HG02642 (cell line): ENCODE results near the gene TMPRSS13.
"Not testable (repeated sequence)": the region's sequence is repeated elsewhere in the genome, so short reads cannot be mapped to it uniquely, and the experiment has no call there.

Experiments used
- ATAC-seq: cut with Tn5 transposase; IDR thresholded peaks from one replicate; pipeline ENCODE4 v1.9.1; 2021; ENCODE audit warnings: mild to moderate bottlenecking; ENCODE audit not compliant: unreplicated experiment, poor library complexity

The TMPRSS13 gene

GRCh38 chr11:117929142-117929915 lies at the start of gene TMPRSS13:
Gene TMPRSS13 (minus strand): TSS chr11:117929402. CDS start chr11:117929307, 95 bp downstream.
- ATAC-seq = no peak

GRCh38 chr11:117978991-117979390 lies 49.8 kb upstream of the TMPRSS13 start:
- ATAC-seq = no peak

- not testable (repeated sequence) for ATAC-seq
These were observed 49.2 kb upstream of the TMPRSS13 start for GRCh38 chr11:117978291-117978910.

GRCh38 chr11:117977612-117978264 lies 48.5 kb upstream of the TMPRSS13 start:
- not testable (repeated sequence) for ATAC-seq

- ATAC-seq = no peak
These were observed 47.8 kb upstream of the TMPRSS13 start for GRCh38 chr11:117977029-117977428.

- ATAC-seq = no peak
These were observed 47.2 kb upstream of the TMPRSS13 start for GRCh38 chr11:117976445-117976844.

- ATAC-seq = no peak
These were observed 44.3 kb upstream of the TMPRSS13 start for GRCh38 chr11:117973503-117973860.

GRCh38 chr11:117972629-117973502 lies 43.7 kb upstream of the TMPRSS13 start:
- no peak for ATAC-seq

- ATAC-seq = no peak
These were observed 42.8 kb upstream of the TMPRSS13 start for GRCh38 chr11:117972044-117972443.

GRCh38 chr11:117970400-117971024 lies 41.3 kb upstream of the TMPRSS13 start:
- no peak for ATAC-seq

GRCh38 chr11:117969160-117969991 lies 40.2 kb upstream of the TMPRSS13 start:
- ATAC-seq = no peak

GRCh38 chr11:117966908-117967307 lies 37.7 kb upstream of the TMPRSS13 start:
- no peak for ATAC-seq

- ATAC-seq = no peak
These were observed 33.6 kb upstream of the TMPRSS13 start for GRCh38 chr11:117962826-117963225.

- ATAC-seq = no peak
These were observed 32.7 kb upstream of the TMPRSS13 start for GRCh38 chr11:117961896-117962295.

- no peak for ATAC-seq
These were observed 31.2 kb upstream of the TMPRSS13 start for GRCh38 chr11:117960406-117960805.

- no peak for ATAC-seq
These were observed 30.4 kb upstream of the TMPRSS13 start for GRCh38 chr11:117959438-117960149.

GRCh38 chr11:117958949-117959348 lies 29.7 kb upstream of the TMPRSS13 start:
- ATAC-seq = no peak

- ATAC-seq = no peak
These were observed 23.9 kb upstream of the TMPRSS13 start for GRCh38 chr11:117953024-117953671.
